ENCODE results near the gene OR7C2.

Gene OR7C2

GRCh38 chr19:14977128-14977527, 35.8 kb downstream of the OR7C2 start:
- no peak overlapping the region for H3K4me3 ChIP-seq (ENCODE audit: low read depth, low read length)
- TF ChIP-seq CTCF (conservative IDR thresholded peaks at IDR 0.05; ENCODE audit: low read depth, low read length) = no peak

GRCh38 chr19:14978161-14978776, 37.0 kb downstream of the OR7C2 start:
- TF ChIP-seq CTCF (conservative IDR thresholded peaks at IDR 0.05; ENCODE audit: low read depth, low read length) = no peak
- no peak for DNase-seq (ENCODE audit: low read depth)

More at GRCh38 chr19:14977128-14977527, 35.8 kb downstream of the OR7C2 start:
- DNase-seq (ENCODE audit: low read depth) = no peak

DNA sequence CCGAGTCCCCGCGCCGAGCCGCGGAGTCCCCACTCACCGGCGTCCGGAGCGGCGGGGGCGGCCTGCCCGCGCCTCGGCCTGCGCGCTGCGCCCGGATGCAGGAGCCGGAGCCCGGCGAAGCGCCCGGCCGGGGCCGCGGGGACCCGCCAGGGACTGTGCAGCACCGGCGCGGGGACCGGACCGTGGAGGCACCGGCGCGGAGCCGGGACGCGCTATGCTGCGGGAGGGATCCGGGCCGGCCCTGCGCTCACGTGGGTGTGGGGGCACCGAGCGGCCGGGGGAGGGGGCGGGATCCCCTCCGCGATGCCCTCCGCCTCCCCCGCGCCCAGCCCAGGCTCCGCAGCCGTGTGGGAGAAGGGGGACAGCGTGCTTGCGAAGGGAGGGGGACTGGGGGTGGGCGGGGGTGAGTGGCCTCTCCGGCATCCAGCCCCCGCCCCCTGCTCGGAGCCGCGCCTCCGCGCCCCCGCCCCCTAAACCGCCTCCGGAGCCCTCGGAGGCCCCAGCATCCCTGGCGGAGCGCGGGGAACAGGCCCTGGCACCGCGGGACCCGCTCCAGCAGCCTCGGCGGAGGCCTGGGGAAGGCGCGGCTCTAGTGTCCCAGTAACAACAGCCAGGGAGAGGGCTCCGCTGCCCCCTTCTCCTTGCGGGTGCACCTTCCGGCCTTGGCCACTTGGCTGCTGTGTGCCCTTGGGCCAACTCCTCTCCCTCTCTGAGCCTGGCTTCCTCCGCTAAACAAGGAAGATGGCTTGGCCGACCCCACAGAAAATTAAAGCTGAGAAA, 38.4 kb downstream of the OR7C2 start, which contains the start of gene SLC1A6:
TSS of gene SLC1A6 (minus strand) at position 389 of the 780 bp plus-strand sequence. CDS start 6,954 bp downstream, outside the sequence.
- DNase-seq (ENCODE audit: low read depth) = no peak
- H3K4me3 ChIP-seq (ENCODE audit: low read depth, low read length) = no peak within 1 kb of the TSS
- no peak for TF ChIP-seq CTCF (conservative IDR thresholded peaks at IDR 0.05; ENCODE audit: low read depth, low read length)

More at GRCh38 chr19:14978161-14978776, 37.0 kb downstream of the OR7C2 start:
- no peak overlapping the region for H3K4me3 ChIP-seq (ENCODE audit: low read depth, low read length)

DNA sequence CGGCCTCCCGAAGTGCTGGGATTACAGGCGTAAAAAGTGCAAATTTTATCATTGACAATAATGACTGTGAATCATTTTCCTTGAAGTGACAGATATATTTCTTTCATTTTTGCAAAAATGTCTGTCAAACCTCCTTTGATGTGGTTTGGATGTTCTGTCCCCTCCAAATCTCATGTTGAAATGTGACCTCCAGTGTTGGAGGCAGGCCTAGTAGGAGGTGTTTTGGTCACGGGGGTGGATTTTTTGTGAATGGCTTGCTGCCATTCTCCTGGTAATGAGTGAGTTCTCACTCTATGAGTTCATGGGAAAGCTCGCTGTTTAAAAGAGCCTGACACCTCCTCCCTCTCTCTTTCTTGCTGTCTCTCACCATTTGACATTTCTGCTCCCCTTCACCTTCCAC, 43.8 kb downstream of the OR7C2 start:
- no peak for TF ChIP-seq CTCF (conservative IDR thresholded peaks at IDR 0.05; ENCODE audit: low read depth, low read length)
- no peak for DNase-seq (ENCODE audit: low read depth)
- H3K4me3 ChIP-seq (ENCODE audit: low read depth, low read length) = no peak overlapping the region

Measured in choroid plexus epithelial cell (primary cell).